ENCODE results near the gene ZNF423. TPM values are rescaled to one million over a fixed set of nuclear protein-coding genes. Genes with fewer than 3 reads are reported as not detected.

Gene ZNF423
- total and polyA plus RNA-seq, 9 of the 15 experiments (the other 6 are each of a cell fraction or from before 2014, with no cell fraction given): not detected

GRCh38 chr16:49869731-49870130 is 13.8 kb upstream of the ZNF423 start (continued):
- TF ChIP-seq HMGN3 (IDR thresholded peaks at IDR 0.05; ENCODE audit: borderline replicate concordance, extremely low read depth, insufficient read length, low read depth, low read length) (no peak), SRSF1 (IDR thresholded peaks at IDR 0.05; ENCODE audit: low read depth, low read length) (no peak), TAL1 (IDR thresholded peaks at IDR 0.05) (no peak), ARNT (IDR thresholded peaks at IDR 0.05) (no peak), KHSRP (IDR thresholded peaks at IDR 0.05) (no peak), GTF2F1 (IDR thresholded peaks at IDR 0.05; ENCODE audit: low read depth, low read length) (no peak), RBM14 (IDR thresholded peaks at IDR 0.05; ENCODE audit: borderline replicate concordance, insufficient read depth, low read depth, low read length) (no peak), FUS (optimal IDR thresholded peaks at IDR 0.05; ENCODE audit: low read depth, low read length) (no peak)

- intact Hi-C loops (cut with micrococcal nuclease): no loop called here
- POLR2A ChIA-PET: interaction anchor here (1.2 kb wide), 1 partner anchor 22 kb away, joined by 3 read pairs; no protein-coding TSS in a partner anchor
- DNase-seq (ENCODE audit: extremely low read depth in 1 of 4, low spot score in 3 of 4) (no peak), ATAC-seq (no peak), FAIRE-seq (no peak)
- H3K27me3 ChIP-seq (ENCODE audit: control insufficient read depth in 2 of 2, insufficient read depth in 2 of 2, low read length in 2 of 2): peaks cover 18 to 56% of the 10 kb centered on the region in 2 experiments
- no TSS peak for BruUV-seq (replicated peaks)
- H3K79me2 ChIP-seq (ENCODE audit: control insufficient read depth, insufficient read depth, low read length): no peaks in the 10 kb centered on the region
- H4K20me1 ChIP-seq (replicated peaks; ENCODE audit: control insufficient read depth, insufficient read depth, low read length): peaks cover 11% of the 10 kb centered on the region; the same call in 1 of the 2 replicates
- H3K27ac ChIP-seq (ENCODE audit: extremely low read depth, low read depth, low read length): no peak overlapping the region
- H3K9ac ChIP-seq (ENCODE audit: insufficient read depth in 1 of 2, low read depth in 2 of 2, low read length in 2 of 2): no peak overlapping the region
- 6% methylated on average over 33 of the region's 38 CpGs for WGBS (ENCODE audit: insufficient coverage, low coverage, missing lambda C conversion rate)
- H3K9me1 ChIP-seq (ENCODE audit: control insufficient read depth, insufficient read depth, low read length): no peaks in the 10 kb centered on the region
- H3K4me3 ChIP-seq: no peak overlapping the region
- H2AFZ ChIP-seq (ENCODE audit: low read depth, low read length): no peak overlapping the region
- in situ Hi-C loops (cut with MboI): no loop called here
- H3K4me2 ChIP-seq (ENCODE audit: insufficient read depth, low read length): no peak overlapping the region
- no peaks in the 10 kb centered on the region for H3K36me3 ChIP-seq (ENCODE audit: control insufficient read depth, insufficient read depth, low read length)
- H3K9me3 ChIP-seq (replicated peaks; ENCODE audit: control insufficient read depth, insufficient read depth, low read depth, low read length): no peaks in the 10 kb centered on the region
- CTCF ChIA-PET (ENCODE audit: low intra/inter-chr PET ratio): no interaction called here
- H3K4me1 ChIP-seq (replicated peaks in 1 of 2; ENCODE audit: control insufficient read depth in 2 of 2, insufficient read depth in 2 of 2, low read length in 2 of 2): no peaks in the 10 kb centered on the region
- TF ChIP-seq GTF3C2 (IDR thresholded peaks at IDR 0.05; ENCODE audit: borderline replicate concordance, extremely low read depth, insufficient read length) (no peak), ZNF780A (CRISPR knock-in tag; IDR thresholded peaks at IDR 0.05) (no peak), NKRF (IDR thresholded peaks at IDR 0.05; ENCODE audit: borderline replicate concordance) (no peak), FUS (optimal IDR thresholded peaks at IDR 0.05; ENCODE audit: low read depth, low read length) (no peak), FOSL1 (tag; conservative IDR thresholded peaks at IDR 0.05) (no peak), TGIF2 (CRISPR knock-in tag; IDR thresholded peaks at IDR 0.05) (no peak)
- TF ChIP-seq, protein P1, sequence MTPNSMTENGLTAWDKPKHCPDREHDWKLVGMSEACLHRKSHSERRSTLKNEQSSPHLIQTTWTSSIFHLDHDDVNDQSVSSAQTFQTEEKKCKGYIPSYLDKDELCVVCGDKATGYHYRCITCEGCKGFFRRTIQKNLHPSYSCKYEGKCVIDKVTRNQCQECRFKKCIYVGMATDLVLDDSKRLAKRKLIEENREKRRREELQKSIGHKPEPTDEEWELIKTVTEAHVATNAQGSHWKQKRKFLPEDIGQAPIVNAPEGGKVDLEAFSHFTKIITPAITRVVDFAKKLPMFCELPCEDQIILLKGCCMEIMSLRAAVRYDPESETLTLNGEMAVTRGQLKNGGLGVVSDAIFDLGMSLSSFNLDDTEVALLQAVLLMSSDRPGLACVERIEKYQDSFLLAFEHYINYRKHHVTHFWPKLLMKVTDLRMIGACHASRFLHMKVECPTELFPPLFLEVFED (CRISPR knock-in tag; conservative IDR thresholded peaks at IDR 0.05): no peak
These were observed 12.1 kb upstream of the ZNF423 start for GRCh38 chr16:49867796-49868668.
